GM12878 (cell line): ENCODE measurements around the gene NFIL3.

ENCODE experiments used
- CTCF ChIP-seq, 3 experiments: IDR thresholded peaks in 2 of 3; conservative IDR thresholded peaks in 1 of 3; 2 replicates each; pipeline ENCODE4 v1.5.1; 2011; ENCODE audit warnings: low read depth in 3 of 3, low read length in 3 of 3, mild to moderate bottlenecking in 3 of 3, control low read depth in 2 of 3, moderate library complexity in 2 of 3, inconsistent platforms in 1 of 3, mixed read lengths in 1 of 3; ENCODE audit not compliant: control insufficient read depth in 2 of 3, insufficient read depth in 1 of 3; ENCODE audit errors: extremely low read depth in 1 of 3
- RFX5 ChIP-seq: IDR thresholded peaks from 2 replicates; pipeline ENCODE4 v1.6.1; 2011; ENCODE audit warnings: low read depth, low read length, improper control_type of control experiment
- SIN3A ChIP-seq: IDR thresholded peaks from 2 replicates; pipeline ENCODE4 v1.6.1; 2012; ENCODE audit warnings: low read depth, low read length, improper control_type of control experiment

- TF ChIP-seq CTCF (IDR thresholded peaks at IDR 0.05 in 2 of 3, conservative IDR thresholded peaks at IDR 0.05 in 1 of 3; ENCODE audit: control insufficient read depth in 2 of 3, extremely low read depth in 1 of 3, insufficient read depth in 1 of 3, low read depth in 3 of 3, low read length in 3 of 3): no peak
- TF ChIP-seq SIN3A: no peak
- TF ChIP-seq RFX5: no peak
Measured at GRCh38 chr9:91359734-91360470, 63.7 kb downstream of the NFIL3 start.
